NCI-H82 treated with DMSO at 0.1 percent for 48 hours (cell line): ENCODE data around the gene PCCA.
A peak's percentile ranks its signal among the peaks of the same experiment; 100 is the strongest.

Experiments
- DNase-seq: peaks from one replicate; lab custom pipeline; 2025; ENCODE audit not compliant: unreplicated experiment; lab: John Stamatoyannopoulos, UW

The PCCA gene

GRCh38 chr13:100536643-100537180, 447.8 kb downstream of the PCCA start:
- no peak for DNase-seq

- no peak for DNase-seq
These were observed 448.6 kb downstream of the PCCA start for GRCh38 chr13:100537486-100537885.

GRCh38 chr13:100537951-100538462, 449.1 kb downstream of the PCCA start:
- DNase-seq = no peak

GRCh38 chr13:100540621-100541020, 451.7 kb downstream of the PCCA start:
- no peak for DNase-seq

GRCh38 chr13:100541897-100542825, 453.3 kb downstream of the PCCA start:
- peak; percentile 33 for DNase-seq

GRCh38 chr13:100542826-100543156, 453.9 kb downstream of the PCCA start:
- no peak for DNase-seq

GRCh38 chr13:100543872-100544602, 455.1 kb downstream of the PCCA start:
- no peak for DNase-seq

- DNase-seq = no peak
These were observed 456.2 kb downstream of the PCCA start for GRCh38 chr13:100544866-100545683.

GRCh38 chr13:100545684-100546061, 456.8 kb downstream of the PCCA start:
- DNase-seq = no peak

- DNase-seq = no peak
These were observed 458.0 kb downstream of the PCCA start for GRCh38 chr13:100546713-100547405.

- DNase-seq = no peak
These were observed 458.9 kb downstream of the PCCA start for GRCh38 chr13:100547791-100548201.

- DNase-seq = no peak
These were observed 460.4 kb downstream of the PCCA start for GRCh38 chr13:100549316-100549715.

GRCh38 chr13:100552755-100553154, 463.9 kb downstream of the PCCA start:
- no peak for DNase-seq

- DNase-seq = no peak
These were observed 471.0 kb downstream of the PCCA start for GRCh38 chr13:100559886-100560285.

GRCh38 chr13:100560498-100561157, 471.7 kb downstream of the PCCA start:
- DNase-seq = no peak

GRCh38 chr13:100561158-100561499, 472.2 kb downstream of the PCCA start:
- DNase-seq = no peak

- no peak for DNase-seq
These were observed 472.8 kb downstream of the PCCA start for GRCh38 chr13:100561599-100562204.

GRCh38 chr13:100563779-100564178, 474.9 kb downstream of the PCCA start:
- no peak for DNase-seq

GRCh38 chr13:100564444-100565223, 475.7 kb downstream of the PCCA start:
- DNase-seq = no peak
